ENCODE measurements around the gene DCLK1. TPM values are rescaled to one million over a fixed set of nuclear protein-coding genes. Genes with fewer than 3 reads are reported as not detected.

DCLK1 gene
- total and polyA plus RNA-seq, 12 donors, result 0.68 to 22.6 (median 2.3) TPM

DNA sequence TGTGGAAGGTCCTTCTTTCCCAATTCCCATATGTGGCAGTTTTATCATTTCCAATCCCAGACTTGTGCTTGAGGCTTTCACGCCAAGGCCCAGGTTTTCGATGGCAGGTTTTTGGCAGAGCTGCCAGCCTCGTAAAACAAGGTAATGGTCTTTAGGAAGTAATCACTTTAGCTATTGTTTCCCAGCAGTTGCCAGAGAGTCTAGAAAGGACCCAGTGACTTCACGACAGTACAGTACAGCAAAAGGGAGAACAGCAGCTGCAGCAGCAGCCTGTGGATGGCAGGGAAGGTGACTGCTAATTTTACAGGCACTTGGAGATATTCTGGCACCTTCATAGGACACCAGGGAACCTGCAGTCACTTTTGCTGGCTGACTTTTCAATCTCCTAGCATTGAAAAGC is 363.1 kb downstream of the DCLK1 start:
- Histone ChIP-seq H3K4me3 (no peak overlapping the region), H3K27ac (no peak overlapping the region), H3K36me3 (replicated peaks in 1 of 2) (no peaks in the 10 kb centered on the region), H3K27me3 (no peaks in the 10 kb centered on the region), H3K4me1 (replicated peaks in 1 of 2) (no peaks in the 10 kb centered on the region), H3K9me3 (replicated peaks in 1 of 3) (no peaks in the 10 kb centered on the region)
- intact Hi-C loops (cut with DNase I), result no loop called here
- TF ChIP-seq POLR2A (IDR thresholded peaks at IDR 0.05), result no peak
- TF ChIP-seq, protein P1, sequence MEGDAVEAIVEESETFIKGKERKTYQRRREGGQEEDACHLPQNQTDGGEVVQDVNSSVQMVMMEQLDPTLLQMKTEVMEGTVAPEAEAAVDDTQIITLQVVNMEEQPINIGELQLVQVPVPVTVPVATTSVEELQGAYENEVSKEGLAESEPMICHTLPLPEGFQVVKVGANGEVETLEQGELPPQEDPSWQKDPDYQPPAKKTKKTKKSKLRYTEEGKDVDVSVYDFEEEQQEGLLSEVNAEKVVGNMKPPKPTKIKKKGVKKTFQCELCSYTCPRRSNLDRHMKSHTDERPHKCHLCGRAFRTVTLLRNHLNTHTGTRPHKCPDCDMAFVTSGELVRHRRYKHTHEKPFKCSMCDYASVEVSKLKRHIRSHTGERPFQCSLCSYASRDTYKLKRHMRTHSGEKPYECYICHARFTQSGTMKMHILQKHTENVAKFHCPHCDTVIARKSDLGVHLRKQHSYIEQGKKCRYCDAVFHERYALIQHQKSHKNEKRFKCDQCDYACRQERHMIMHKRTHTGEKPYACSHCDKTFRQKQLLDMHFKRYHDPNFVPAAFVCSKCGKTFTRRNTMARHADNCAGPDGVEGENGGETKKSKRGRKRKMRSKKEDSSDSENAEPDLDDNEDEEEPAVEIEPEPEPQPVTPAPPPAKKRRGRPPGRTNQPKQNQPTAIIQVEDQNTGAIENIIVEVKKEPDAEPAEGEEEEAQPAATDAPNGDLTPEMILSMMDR (IDR thresholded peaks at IDR 0.05), result no peak
- DNase-seq, result no peak
- 78 to 83% (median 81%) methylated on average over 4 of the region's 4 CpGs for WGBS, 4 donors

DNA sequence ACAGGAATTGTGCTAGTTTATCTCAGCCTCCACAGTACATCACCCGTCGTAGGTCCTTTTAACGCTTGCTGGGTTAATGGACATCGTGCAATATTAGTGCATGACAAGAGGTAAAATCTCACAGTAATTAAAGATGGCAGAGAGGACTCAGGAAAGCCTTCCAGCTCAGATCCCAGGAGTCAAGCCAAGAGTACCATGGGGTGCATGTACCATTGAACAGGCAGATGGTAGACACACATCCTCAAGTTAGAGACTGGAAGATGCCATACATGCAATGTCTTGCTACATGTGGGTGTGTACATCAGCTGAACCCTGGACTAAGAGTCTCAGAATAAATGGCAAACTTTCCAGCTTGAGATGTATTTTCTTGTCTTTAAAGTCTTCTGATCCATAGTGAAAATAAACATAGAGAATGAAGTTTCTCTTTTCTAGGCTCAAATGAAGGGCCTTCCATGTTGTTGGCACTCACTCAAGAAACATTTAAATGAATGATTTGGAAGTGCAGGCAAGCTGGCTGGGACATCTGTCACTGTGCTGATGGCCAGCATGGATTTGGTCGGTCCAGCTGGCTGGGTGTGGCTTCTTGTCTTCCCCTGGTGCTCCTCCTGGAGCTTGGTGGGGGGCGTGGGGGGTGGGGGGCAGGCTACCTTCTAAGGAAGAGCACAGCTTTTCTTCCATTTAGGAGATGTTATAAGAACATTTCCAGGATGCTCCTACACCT is 363.8 kb downstream of the DCLK1 start:
- intact Hi-C loops (cut with DNase I), result no loop called here
- H3K4me3 ChIP-seq, result no peak overlapping the region
- no peaks in the 10 kb centered on the region for H3K4me1 ChIP-seq (replicated peaks in 1 of 2)
- H3K36me3 ChIP-seq (replicated peaks in 1 of 2), result no peaks in the 10 kb centered on the region
- no peaks in the 10 kb centered on the region for H3K9me3 ChIP-seq (replicated peaks in 1 of 3)
- TF ChIP-seq, protein P1 (IDR thresholded peaks at IDR 0.05), result no peak
- no peak for TF ChIP-seq POLR2A (IDR thresholded peaks at IDR 0.05)
- no peak overlapping the region for H3K27ac ChIP-seq
- DNase-seq, result no peak
- no peaks in the 10 kb centered on the region for H3K27me3 ChIP-seq
- WGBS, 4 donors, result 60 to 87% (median 79%) methylated on average over 6 of the region's 6 CpGs

DNA sequence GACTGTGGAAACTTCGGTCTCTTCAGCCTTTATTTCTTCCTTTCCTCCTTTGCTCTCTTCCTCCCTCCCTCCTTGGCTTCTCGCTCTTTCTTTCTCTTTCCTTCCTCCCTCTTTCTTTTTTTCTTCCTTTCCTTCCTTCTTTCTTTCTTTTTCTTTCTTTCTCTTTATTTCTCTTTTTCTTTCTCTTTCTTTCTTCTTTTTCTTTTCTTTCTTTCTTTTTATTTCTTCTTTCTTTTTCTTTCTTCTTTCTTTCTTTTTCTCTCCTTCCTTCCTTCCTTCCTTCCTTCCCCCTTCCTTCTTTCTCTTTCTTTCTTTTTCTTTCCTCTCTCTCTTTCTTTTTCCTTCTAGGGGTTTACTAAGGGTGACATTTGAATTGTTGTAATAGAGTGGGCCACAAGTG is 364.5 kb downstream of the DCLK1 start:
- 79 to 95% (median 89%) methylated on average over 2 of the region's 2 CpGs for WGBS, 4 donors
- no peak overlapping the region for H3K27ac ChIP-seq
- no peaks in the 10 kb centered on the region for H3K9me3 ChIP-seq (replicated peaks in 1 of 3)
- H3K4me3 ChIP-seq, result no peak overlapping the region
- H3K4me1 ChIP-seq (replicated peaks in 1 of 2), result no peaks in the 10 kb centered on the region
- intact Hi-C loops (cut with DNase I), result no loop called here
- DNase-seq, result no peak
- no peaks in the 10 kb centered on the region for H3K36me3 ChIP-seq (replicated peaks in 1 of 2)
- H3K27me3 ChIP-seq, result no peaks in the 10 kb centered on the region
- TF ChIP-seq POLR2A (IDR thresholded peaks at IDR 0.05), result no peak
- TF ChIP-seq, protein P1 (IDR thresholded peaks at IDR 0.05), result no peak

DNA sequence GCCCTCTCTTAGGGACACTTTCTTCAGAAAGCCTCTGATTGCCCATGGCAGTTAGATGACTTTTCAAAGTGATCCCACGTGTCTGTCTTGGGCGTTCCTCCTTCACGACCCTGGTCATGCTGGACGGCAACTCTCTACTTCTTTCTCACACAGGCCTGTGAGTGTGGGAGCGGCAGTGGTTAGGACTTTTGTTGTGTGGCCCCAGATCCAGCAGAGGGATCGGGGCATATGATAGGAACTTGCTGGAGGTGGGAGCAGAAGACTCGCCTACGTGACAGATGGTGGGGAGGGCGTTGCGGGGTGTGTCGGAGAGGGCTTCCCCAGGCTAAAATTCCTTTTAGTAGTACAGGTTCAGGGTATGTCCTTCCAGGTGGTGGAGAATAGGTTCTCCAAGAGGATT is 365.2 kb downstream of the DCLK1 start:
- Histone ChIP-seq H3K27me3 (no peaks in the 10 kb centered on the region), H3K4me1 (replicated peaks in 1 of 2) (no peaks in the 10 kb centered on the region), H3K27ac (no peak overlapping the region), H3K9me3 (replicated peaks in 1 of 3) (no peaks in the 10 kb centered on the region), H3K4me3 (no peak overlapping the region), H3K36me3 (replicated peaks in 1 of 2) (no peaks in the 10 kb centered on the region)
- no peak for TF ChIP-seq POLR2A (IDR thresholded peaks at IDR 0.05)
- TF ChIP-seq, protein P1 (IDR thresholded peaks at IDR 0.05), result no peak
- DNase-seq, result no peak
- intact Hi-C loops (cut with DNase I), result no loop called here
- 93 to 96% (median 94%) methylated on average over 11 of the region's 11 CpGs for WGBS, 4 donors

All from adrenal gland (tissue), 12 donors.